Measurements from ENCODE around the gene TOP3B.

The TOP3B gene

DNA sequence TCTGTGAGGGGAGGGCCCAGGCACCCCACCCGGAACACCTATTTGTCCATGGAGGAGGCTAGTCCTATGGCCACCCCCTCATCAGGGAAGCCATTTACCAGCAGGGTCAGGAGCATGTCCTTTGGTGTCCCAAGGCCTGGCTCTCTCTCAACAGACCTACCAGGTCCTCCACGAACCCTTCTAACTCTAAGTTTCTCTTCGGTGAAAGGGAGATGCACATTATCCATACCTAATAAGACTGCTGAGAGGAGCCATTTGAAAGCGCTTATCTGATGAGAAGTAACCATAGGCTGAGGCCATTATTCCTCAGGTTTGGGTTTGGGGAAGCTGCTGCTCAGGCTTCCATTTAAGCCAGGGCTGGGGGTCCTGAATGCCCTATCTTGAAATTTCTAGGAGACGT, 9.2 kb upstream of the TOP3B start:
- H3K4me3 ChIP-seq (ENCODE audit: low read length) = no peak overlapping the region
- no peak for DNase-seq (ENCODE audit: low read depth)
- TF ChIP-seq, protein P1, sequence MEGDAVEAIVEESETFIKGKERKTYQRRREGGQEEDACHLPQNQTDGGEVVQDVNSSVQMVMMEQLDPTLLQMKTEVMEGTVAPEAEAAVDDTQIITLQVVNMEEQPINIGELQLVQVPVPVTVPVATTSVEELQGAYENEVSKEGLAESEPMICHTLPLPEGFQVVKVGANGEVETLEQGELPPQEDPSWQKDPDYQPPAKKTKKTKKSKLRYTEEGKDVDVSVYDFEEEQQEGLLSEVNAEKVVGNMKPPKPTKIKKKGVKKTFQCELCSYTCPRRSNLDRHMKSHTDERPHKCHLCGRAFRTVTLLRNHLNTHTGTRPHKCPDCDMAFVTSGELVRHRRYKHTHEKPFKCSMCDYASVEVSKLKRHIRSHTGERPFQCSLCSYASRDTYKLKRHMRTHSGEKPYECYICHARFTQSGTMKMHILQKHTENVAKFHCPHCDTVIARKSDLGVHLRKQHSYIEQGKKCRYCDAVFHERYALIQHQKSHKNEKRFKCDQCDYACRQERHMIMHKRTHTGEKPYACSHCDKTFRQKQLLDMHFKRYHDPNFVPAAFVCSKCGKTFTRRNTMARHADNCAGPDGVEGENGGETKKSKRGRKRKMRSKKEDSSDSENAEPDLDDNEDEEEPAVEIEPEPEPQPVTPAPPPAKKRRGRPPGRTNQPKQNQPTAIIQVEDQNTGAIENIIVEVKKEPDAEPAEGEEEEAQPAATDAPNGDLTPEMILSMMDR (conservative IDR thresholded peaks at IDR 0.05; ENCODE audit: low read depth, low read length) = no peak

DNA sequence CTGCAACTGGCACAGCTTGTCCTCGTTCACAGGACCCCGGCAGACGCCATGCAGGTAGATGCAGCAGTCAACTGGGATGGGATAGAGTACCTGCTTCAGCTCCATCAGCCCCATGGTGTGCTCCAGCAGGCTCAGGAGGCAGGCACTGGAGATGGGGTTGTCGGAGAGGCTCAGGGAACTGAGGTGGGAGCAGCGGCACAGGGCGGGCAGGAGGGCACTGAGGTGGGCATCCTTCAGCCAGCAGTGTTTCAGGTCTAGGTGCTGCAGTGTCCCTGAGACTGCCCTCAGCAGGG, 8.7 kb upstream of the TOP3B start:
- TF ChIP-seq, protein P1 (conservative IDR thresholded peaks at IDR 0.05; ENCODE audit: low read depth, low read length) = no peak
- no peak for DNase-seq (ENCODE audit: low read depth)
- H3K4me3 ChIP-seq (ENCODE audit: low read length) = no peak overlapping the region

DNA sequence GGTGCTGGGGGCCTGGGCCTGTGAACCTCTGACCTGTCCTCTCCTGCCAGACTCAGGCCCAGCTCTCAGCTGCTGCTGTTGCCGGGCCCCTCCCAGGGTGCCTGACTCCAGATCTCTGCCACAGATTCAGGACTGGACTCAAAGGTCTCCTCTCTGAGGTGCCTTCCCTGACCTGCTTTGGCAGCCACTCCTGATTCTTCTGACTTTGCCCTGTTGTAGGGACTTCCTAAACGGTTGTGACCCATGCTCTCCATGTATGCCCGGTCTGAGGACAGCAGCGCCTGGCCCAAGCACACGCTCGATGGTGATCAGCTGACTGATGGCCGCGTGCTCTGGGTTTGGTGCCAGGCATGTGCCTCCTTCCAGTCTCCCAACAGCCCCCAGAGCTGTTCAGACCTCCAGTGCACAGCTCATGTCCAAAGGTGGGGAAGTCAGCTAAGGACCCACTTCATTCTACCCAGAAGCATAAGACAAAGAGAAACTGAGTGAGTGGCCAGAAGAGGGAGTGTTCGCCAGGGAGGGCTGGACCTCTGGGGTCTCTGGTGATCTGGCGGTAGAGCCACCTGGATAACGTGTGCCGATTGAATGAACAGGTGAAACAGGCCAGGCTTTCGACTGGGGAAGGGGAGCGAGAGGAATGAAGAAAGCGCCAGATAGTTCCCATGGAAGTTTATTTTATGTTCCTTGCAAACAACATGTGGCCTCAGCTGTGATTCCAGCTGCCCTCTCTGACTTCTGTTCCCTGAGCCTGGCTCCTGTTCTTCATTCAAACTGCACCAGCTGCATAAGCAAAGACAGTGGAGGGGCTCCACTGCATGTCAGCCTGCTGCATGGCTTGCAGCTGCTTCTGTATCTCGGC, 8.1 kb upstream of the TOP3B start:
- no peak overlapping the region for H3K4me3 ChIP-seq (ENCODE audit: low read length)
- TF ChIP-seq, protein P1 (conservative IDR thresholded peaks at IDR 0.05; ENCODE audit: low read depth, low read length) = no peak
- no peak for DNase-seq (ENCODE audit: low read depth)

DNA sequence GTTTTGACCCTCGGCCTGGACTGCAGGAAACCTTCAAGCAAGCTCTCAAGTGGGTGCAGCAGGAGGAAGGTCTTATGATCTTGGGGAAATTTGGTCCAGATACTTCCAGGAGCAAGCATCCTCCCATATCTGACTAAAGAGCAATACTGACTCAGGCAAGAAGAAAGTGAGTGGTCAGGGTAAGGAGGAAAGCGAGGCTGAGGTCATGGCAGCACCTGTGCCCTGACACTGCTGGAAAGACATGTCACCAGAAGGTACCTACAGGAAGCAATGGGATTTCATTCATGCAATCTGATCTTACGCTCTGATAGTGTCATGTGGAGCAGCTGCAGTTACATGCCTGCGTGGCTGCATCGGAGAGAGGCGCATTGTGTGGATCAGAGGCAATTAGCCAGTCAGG, 6.5 kb upstream of the TOP3B start:
- TF ChIP-seq, protein P1 (conservative IDR thresholded peaks at IDR 0.05; ENCODE audit: low read depth, low read length) = no peak
- no peak for DNase-seq (ENCODE audit: low read depth)

DNA sequence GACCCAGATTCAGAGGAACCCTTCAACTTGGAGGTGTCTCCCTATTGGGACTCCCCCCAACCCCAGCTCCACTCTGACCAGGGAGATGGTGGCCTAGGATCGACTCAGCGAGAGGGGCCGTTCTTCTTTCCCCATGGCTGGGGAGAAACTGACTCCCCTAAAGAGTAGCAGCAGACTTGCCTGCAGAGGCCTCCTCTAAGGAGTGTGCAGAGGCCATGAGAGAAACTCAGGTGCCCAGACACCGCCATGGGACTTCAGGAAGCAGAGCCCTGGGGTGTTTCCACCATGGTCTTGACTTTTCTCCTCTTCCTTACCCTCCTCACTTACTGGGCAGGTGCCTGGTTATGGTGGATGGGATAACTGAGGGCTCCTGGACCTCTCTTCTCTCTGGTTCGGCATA, 2.6 kb upstream of the TOP3B start:
- no peak for DNase-seq (ENCODE audit: low read depth)
- no peak overlapping the region for H3K4me3 ChIP-seq (ENCODE audit: low read length)
- TF ChIP-seq, protein P1 (conservative IDR thresholded peaks at IDR 0.05; ENCODE audit: low read depth, low read length) = no peak

More for the DNA sequence above, 6.5 kb upstream of the TOP3B start:
- H3K4me3 ChIP-seq (ENCODE audit: low read length) = no peak overlapping the region

DNA sequence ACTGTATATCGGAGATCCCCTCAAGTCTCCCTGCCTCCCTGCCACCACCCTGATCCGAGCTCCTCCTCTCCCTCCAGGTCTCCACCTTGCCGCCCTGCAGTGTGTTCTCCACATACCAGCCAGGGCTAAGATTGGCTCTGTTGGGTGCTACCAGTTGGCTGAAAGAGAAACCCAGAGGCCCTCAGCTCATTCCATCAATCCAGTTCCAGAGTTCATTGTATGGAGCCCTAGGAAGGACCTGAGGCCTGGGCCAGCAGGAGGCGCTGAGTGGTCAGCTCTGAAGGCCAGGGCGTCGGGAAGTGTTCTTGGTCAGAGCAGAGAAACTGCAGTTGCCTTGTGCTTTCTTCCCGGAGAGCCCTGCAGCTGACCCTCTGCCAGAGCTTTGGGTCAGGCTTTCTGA, 2.2 kb upstream of the TOP3B start:
- DNase-seq (ENCODE audit: low read depth) = no peak
- no peak overlapping the region for H3K4me3 ChIP-seq (ENCODE audit: low read length)
- TF ChIP-seq, protein P1 (conservative IDR thresholded peaks at IDR 0.05; ENCODE audit: low read depth, low read length) = peak; percentile 52

DNA sequence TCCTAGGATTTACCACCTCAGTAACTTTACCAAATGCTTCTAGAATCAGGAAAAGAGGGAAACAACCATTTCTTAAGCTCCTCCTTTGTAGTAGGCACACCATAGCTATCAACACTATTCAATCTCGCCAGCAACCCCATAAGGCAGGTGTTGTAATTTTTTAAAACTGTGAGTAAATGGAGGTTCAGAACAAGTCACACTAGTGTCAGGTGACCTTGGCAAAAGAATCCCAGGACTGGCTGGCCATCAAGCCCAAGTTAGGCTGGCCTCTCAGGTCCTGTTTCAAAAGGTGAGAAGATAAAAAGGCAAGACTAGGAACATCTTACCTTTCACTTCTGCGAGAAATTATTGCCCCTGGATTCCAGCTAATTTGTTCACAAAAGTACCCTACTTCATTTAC, 713 bp downstream of the TOP3B start:
- no peak for DNase-seq (ENCODE audit: low read depth)
- TF ChIP-seq, protein P1 (conservative IDR thresholded peaks at IDR 0.05; ENCODE audit: low read depth, low read length) = no peak

More for the DNA sequence above, 713 bp downstream of the TOP3B start:
- peak overlapping the region; percentile 97 for H3K4me3 ChIP-seq (ENCODE audit: low read length)

Measured in retinal pigment epithelial cell (primary cell).